IPS-18c (cell line): ENCODE data around the gene MS4A7.
"Not testable (repeated sequence)": the region's sequence is repeated elsewhere in the genome, so short reads cannot be mapped to it uniquely, and the experiment has no call there.

Source experiments
- H3K4me3 ChIP-seq: 2 replicates; pipeline ENCODE4 v1.7.0; 2013; ENCODE audit warnings: low read depth, mild to moderate bottlenecking, low read length, moderate library complexity; ENCODE audit not compliant: insufficient read depth
- H3K9me3 ChIP-seq: one replicate; pipeline ENCODE4 v1.6.1; 2013; ENCODE audit warnings: mild to moderate bottlenecking, low read length, moderate library complexity; ENCODE audit not compliant: control insufficient read depth, insufficient read depth

MS4A7 gene

DNA sequence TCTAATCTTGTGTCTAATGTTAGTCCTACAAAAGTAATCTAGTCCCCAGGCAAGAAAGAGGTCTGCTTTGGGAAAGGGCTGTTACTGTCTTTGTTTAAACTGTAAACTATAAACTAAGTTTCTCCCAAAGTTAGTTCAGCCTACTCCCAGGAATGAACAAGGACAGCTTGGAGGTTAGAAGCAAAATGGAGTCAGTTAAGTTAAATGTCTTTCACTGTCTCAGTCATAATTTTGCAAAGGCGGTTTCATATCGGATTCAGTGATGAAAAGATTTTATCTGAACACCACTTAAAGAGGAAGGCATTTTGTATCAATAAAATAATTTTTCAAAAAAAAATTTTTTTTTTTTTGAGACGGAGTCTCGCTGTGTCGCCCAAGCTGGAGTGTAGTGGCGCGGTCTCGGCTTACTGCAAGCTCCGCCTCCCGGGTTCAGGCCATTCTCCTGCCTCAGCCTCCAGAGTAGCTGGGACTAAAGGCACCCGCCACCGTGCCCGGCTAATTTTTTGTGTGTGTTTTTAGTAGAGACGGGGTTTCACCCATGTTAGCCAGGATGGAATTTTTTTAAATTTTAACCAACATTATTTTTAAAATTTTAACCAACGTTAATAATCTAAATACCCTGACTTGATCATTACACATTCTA, 11.9 kb upstream of the MS4A7 start:
- H3K4me3 ChIP-seq, H3K9me3 ChIP-seq: not testable (repeated sequence)

DNA sequence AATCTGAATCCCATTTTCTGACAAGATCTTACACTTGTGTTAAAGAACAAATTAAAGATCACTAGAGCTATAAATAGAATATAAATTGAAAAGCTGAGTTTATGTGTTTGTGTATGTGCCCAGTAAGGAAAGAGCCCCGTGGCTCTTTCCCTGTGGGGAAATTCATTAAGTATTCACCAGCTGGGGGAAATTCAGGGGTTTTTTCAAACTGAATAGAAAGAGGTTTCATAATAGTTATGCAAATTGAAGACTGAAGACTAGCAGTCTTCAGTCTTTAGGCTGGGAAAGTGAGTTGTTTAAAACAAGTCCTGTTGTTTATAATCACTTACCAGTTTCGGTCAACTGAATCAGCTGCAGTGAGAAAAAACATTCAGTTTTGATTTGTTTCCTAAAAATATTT, 11.3 kb upstream of the MS4A7 start:
- H3K9me3 ChIP-seq: no peaks in the 10 kb centered on the region
- H3K4me3 ChIP-seq: no peak overlapping the region

DNA sequence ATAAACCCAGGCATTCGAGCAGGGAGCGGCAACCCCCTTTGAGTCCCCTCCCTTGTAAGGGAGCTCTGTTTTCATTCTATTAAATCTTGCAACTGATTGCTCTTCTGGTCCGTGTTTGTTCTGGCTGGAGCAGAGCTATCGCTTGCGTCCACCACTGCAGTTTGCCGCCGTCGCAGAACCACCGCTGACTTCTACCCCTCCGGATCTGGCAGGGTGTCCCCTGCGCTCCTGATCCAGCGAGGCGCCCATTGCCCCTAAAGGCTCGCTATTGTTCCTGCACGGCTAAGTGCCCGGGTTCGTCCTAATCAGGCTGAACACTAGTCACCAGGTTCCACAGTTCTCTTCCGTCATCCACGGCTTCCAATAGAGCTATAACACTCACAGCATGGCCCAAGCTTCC, 10.4 kb upstream of the MS4A7 start:
- Histone ChIP-seq H3K4me3 (no peak overlapping the region), H3K9me3 (no peaks in the 10 kb centered on the region)

DNA sequence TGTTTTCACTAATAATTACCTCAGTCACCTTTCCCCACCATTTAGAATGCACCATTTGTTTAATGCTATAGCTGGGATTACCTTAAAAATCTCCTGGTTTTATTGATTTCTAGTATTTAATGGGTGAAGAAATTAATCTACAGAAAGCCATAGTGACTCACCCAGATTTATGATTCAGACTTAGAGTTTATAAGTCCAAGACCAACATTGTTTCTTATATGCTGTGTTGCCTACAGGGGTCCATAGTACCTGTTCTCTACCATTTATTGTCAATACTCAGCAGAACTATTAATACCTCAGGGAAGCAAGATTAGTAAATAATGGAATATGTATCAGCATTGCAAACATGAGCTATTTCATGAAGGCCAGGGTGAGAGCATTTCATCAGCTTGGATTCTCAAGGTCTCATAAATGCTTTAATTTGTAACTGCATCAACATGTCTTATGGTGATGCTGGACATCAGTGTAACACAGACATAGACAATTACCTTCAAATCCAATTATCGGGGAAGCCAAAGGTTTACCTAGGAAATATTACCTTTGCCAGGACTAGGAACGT, 8.0 kb upstream of the MS4A7 start:
- no peak overlapping the region for H3K4me3 ChIP-seq

DNA sequence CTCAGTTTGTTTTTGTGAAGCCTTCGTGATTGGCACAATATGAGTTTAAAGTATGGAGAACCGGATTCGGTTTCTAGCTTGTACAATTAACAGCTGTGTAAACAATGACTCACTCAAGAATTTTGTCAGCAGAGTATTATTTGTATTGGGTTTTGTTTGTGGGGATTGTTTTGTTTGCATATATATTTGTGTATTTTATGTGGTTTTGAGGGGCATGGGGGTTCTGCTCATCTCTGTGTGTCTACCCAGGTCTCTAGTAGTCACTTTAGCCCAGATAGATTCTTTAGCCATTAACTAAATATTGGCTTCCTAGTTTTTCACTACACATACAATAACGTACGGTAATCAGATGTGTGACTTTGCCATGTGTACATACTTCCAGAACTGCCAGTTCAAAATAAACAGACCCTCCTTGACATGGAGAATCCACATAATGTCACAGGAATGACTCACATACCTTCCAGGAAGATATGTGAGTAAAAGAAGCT, 7.5 kb upstream of the MS4A7 start:
- Histone ChIP-seq H3K9me3 (no peaks in the 10 kb centered on the region), H3K4me3 (no peak overlapping the region)

More for the DNA sequence above, 8.0 kb upstream of the MS4A7 start:
- no peaks in the 10 kb centered on the region for H3K9me3 ChIP-seq

- H3K4me3 ChIP-seq: no peak overlapping the region
- no peaks in the 10 kb centered on the region for H3K9me3 ChIP-seq
These were observed 6.9 kb upstream of the MS4A7 start for GRCh38 chr11:60371386-60371785.

GRCh38 chr11:60371854-60372253, 6.5 kb upstream of the MS4A7 start:
- Histone ChIP-seq H3K9me3 (no peaks in the 10 kb centered on the region), H3K4me3 (no peak overlapping the region)

DNA sequence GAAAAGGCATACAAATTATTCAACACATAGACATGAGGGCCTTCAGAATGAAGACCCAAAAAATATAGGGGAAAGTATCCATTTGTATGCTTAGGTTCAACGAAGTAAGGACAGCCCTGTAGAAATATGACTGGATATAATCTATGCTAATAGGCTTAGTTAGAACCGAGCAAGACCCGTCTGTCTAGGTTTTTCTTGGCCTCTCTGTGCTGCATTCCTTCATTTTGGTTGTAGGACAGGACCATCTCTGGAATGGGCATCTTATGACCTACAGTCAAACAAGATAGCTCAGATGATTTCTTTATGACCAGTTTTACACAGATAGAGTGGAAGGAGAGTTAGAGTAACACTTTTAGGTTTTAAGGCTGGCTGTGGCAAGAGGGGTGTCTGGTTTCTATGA, 5.6 kb upstream of the MS4A7 start:
- no peaks in the 10 kb centered on the region for H3K9me3 ChIP-seq

GRCh38 chr11:60375316-60375715, 3.0 kb upstream of the MS4A7 start:
- Histone ChIP-seq H3K9me3 (no peaks in the 10 kb centered on the region), H3K4me3 (no peak overlapping the region)

More for the DNA sequence above, 5.6 kb upstream of the MS4A7 start:
- H3K4me3 ChIP-seq: no peak overlapping the region

- Histone ChIP-seq H3K4me3 (no peak overlapping the region), H3K9me3 (no peaks in the 10 kb centered on the region)
These were observed 1.7 kb upstream of the MS4A7 start for GRCh38 chr11:60376601-60377000.

GRCh38 chr11:60377401-60378136, 763 bp upstream of the MS4A7 start:
- no peak overlapping the region for H3K4me3 ChIP-seq
- no peaks in the 10 kb centered on the region for H3K9me3 ChIP-seq

DNA sequence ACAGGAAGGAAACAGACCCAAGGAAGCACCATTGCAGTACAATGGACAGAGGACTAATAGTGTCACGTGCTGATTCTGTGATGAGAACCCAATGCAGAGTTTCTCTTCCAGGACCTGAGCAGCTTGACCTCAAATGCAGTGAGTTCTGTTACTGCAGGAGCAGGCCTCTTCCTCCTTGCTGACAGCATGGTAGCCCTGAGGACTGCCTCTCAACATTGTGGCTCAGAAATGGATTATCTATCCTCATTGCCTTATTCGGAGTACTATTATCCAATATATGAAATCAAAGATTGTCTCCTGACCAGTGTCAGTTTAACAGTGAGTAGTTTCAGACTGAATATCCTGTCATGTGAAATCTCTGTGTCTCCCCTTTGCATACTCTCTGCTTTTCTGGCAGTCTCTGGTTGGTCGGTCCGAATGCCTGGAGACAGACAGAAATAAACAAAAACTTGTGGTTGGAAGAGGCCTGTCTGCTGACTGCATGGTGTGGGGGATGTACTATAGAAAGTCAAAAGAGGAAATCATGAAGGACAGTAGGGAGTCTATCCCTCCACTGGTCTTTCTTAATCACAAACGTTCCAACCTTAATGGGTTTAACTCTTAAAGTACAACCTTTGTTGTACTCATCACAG, 11.1 kb downstream of the MS4A7 start:
- H3K4me3 ChIP-seq: no peak overlapping the region

GRCh38 chr11:60390419-60390818, 12.1 kb downstream of the MS4A7 start:
- H3K4me3 ChIP-seq: no peak overlapping the region
- no peaks in the 10 kb centered on the region for H3K9me3 ChIP-seq

More for the DNA sequence above, 11.1 kb downstream of the MS4A7 start:
- no peaks in the 10 kb centered on the region for H3K9me3 ChIP-seq

- H3K4me3 ChIP-seq: no peak overlapping the region
- H3K9me3 ChIP-seq: no peaks in the 10 kb centered on the region
These were observed 14.0 kb downstream of the MS4A7 start for GRCh38 chr11:60392361-60392760.

DNA sequence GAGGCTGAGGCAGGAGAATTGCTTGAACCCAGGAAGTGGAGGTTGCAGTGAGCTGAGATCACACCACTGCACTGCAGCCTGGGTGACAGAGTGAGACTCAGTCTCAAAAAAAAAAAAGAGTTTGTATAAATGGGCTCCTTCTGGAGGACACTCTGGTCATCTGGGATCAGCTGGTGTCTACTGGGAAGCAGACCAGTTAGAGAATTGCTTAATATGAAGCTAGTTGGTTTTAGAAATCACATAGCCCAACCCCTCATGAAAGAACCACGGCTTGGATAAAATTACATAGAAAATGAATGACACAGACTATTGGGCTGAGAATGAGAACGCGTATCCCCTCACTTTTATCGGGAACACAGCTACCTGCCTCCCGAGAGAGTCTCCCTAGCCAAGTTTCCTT, 14.7 kb downstream of the MS4A7 start:
- H3K9me3 ChIP-seq: no peaks in the 10 kb centered on the region
- no peak overlapping the region for H3K4me3 ChIP-seq

GRCh38 chr11:60394666-60395380, 16.5 kb downstream of the MS4A7 start:
- Histone ChIP-seq H3K4me3 (no peak overlapping the region), H3K9me3 (no peaks in the 10 kb centered on the region)

GRCh38 chr11:60396382-60396781, 18.1 kb downstream of the MS4A7 start, which contains the start of gene MS4A14:
TSS of gene MS4A14 (plus strand) at chr11:60396459. CDS start at chr11:60396579, 120 bp downstream.
- peaks cover 2% of the 10 kb centered on the region for H3K9me3 ChIP-seq
- H3K4me3 ChIP-seq: no peak within 1 kb of the TSS
